DND-41 (cell line): ENCODE results near the gene FYB1.

Experiments
- CTCF ChIP-seq: IDR thresholded peaks from 2 replicates; pipeline ENCODE4 v1.5.1; 2012; ENCODE audit warnings: borderline replicate concordance, low read length, moderate library complexity, mild to moderate bottlenecking; ENCODE audit not compliant: poor library complexity, severe bottlenecking; ENCODE audit errors: extremely low read depth
- EZH2 ChIP-seq: IDR thresholded peaks from 3 replicates; pipeline ENCODE4 v1.6.1; 2012; ENCODE audit warnings: borderline replicate concordance, low read depth, mild to moderate bottlenecking, moderate library complexity, low read length, inconsistent platforms; ENCODE audit not compliant: severe bottlenecking

GRCh38 chr5:39064450-39064849 is 154.9 kb downstream of the FYB1 start:
- TF ChIP-seq CTCF (no peak), EZH2 (no peak)
